ENCODE results near the gene LPP.

LPP gene

DNA sequence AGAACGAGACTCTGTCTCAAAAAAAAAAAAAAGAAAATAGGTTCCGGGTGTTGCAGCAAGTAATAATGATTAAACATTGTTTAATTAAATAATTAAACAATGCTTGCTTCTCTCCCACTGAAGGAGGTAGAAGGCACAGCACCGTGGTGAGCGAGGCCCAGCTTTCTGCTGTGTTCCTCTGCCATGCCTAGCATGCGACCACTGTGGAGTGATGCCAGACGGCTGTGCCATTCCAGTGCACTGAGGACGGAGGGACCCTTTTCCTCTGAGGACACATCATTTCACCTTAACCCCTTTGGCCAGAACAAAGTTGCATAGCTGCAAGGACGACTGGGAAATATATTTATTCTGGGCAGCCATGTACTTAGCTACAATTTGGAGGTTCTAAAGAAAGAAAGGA, 695.0 kb downstream of the LPP start:
- in situ Hi-C loops (cut with HindIII; ENCODE audit: low sequenced_read_pairs): no loop called here
- H3K4me3 ChIP-seq (ENCODE audit: low read depth, low read length): no peak overlapping the region
- TF ChIP-seq, protein P1, sequence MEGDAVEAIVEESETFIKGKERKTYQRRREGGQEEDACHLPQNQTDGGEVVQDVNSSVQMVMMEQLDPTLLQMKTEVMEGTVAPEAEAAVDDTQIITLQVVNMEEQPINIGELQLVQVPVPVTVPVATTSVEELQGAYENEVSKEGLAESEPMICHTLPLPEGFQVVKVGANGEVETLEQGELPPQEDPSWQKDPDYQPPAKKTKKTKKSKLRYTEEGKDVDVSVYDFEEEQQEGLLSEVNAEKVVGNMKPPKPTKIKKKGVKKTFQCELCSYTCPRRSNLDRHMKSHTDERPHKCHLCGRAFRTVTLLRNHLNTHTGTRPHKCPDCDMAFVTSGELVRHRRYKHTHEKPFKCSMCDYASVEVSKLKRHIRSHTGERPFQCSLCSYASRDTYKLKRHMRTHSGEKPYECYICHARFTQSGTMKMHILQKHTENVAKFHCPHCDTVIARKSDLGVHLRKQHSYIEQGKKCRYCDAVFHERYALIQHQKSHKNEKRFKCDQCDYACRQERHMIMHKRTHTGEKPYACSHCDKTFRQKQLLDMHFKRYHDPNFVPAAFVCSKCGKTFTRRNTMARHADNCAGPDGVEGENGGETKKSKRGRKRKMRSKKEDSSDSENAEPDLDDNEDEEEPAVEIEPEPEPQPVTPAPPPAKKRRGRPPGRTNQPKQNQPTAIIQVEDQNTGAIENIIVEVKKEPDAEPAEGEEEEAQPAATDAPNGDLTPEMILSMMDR (IDR thresholded peaks at IDR 0.05; ENCODE audit: low read depth, low read length, missing control alignments): no peak
- DNase-seq (ENCODE audit: low read depth): no peak

DNA sequence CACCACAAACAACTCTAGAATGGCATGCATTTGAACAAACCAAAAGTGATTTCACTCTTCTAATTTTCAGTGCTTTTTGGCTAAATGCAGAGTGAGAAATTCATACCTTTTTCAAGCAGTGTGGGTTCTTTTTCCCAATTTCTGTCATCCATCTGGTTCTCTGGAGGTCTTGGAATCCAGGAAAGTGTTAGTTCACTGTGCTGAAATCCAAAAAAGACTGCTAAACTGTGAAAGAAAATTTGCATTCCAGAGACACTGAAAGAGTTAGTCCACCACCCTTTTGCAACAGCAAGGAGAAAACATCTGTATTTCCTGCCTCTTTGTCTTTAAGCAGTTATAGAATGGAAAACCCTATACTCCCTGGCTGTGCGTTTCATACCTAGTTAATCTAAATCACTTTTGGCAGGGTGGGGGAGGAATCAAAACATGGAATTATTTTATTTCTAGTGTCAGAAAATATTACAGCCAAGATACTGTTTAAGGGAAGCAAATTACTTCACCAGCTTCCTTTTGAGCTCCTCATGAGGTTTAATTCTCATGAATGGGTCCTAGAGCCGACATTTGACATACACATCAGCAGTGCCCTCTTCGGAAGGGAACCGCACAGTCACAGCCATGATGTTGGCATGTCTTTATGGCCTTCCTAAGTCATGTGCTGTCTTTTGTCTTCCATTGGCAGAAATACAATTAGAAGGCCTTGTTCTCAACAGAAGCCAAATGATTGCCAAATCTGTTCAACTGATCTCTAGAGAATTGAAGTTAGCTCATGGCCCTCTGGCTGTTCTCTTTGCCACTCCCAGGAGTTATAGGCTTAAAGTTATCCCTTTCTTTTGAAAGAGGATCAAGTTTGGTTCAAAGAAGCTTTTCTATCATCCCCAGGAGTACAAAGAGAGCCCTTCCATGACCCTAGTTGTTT, 700.2 kb downstream of the LPP start:
- TF ChIP-seq, protein P1 (IDR thresholded peaks at IDR 0.05; ENCODE audit: low read depth, low read length, missing control alignments): no peak
- in situ Hi-C loops (cut with HindIII; ENCODE audit: low sequenced_read_pairs): no loop called here
- DNase-seq (ENCODE audit: low read depth): no peak
- no peak overlapping the region for H3K4me3 ChIP-seq (ENCODE audit: low read depth, low read length)

DNA sequence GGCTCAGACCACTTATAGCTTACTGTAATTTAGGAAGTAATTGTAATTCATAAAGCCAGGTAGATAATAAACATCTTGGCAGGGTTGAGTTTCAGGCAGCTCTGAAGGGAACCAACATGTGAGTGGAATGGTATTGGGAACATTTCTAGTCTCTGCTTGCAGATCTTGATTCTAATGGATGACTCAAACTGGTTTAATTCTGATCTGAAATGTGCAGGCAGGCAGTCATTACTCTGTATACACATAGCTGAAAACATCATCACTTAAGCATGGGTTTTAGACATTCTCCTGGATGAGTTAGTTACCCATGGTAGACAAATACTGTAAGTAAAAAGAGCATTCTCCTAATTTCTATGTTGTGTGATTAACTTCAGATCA, 700.8 kb downstream of the LPP start:
- in situ Hi-C loops (cut with HindIII; ENCODE audit: low sequenced_read_pairs): no loop called here
- DNase-seq (ENCODE audit: low read depth): no peak
- TF ChIP-seq, protein P1 (IDR thresholded peaks at IDR 0.05; ENCODE audit: low read depth, low read length, missing control alignments): no peak
- no peak overlapping the region for H3K4me3 ChIP-seq (ENCODE audit: low read depth, low read length)

DNA sequence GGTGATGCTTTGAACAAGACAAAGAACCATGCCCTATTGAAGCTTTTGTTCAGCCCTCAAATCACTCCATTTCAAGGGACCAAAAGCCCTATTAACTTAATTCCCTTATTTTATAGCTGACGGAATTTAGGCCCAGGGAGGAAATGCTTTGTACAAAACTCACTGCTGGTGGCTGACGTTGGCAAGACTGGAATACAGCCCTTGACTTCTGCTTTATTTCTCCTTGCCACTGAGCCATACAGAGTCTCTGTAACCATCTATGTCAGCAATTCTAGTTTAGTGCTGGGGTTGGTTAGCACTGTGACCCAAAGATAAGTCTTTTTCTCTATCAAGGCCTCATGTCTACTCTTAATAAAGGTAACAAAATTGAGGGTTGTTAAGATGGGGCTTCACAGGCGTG, 701.7 kb downstream of the LPP start:
- no peak overlapping the region for H3K4me3 ChIP-seq (ENCODE audit: low read depth, low read length)
- TF ChIP-seq, protein P1 (IDR thresholded peaks at IDR 0.05; ENCODE audit: low read depth, low read length, missing control alignments): no peak
- in situ Hi-C loops (cut with HindIII; ENCODE audit: low sequenced_read_pairs): no loop called here
- DNase-seq (ENCODE audit: low read depth): no peak

DNA sequence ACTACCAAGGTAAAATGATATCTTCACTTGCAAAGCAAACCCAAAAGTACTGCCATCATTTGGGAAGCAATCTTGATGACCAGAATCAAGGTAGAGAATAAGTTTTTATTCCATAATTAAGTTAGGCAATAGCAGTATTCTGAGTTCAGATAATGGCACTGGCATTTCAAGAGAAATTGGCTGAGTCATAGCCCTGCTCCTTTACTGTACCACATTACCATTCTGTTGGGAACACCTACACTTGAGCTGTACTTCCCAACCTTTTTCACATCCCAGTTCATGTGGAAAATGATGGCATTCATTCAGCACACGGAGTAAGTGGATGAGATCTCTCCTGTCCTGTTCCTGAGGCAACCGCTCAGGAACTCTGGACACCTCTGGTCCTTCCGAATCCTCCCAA, 706.2 kb downstream of the LPP start:
- DNase-seq (ENCODE audit: low read depth): no peak
- in situ Hi-C loops (cut with HindIII; ENCODE audit: low sequenced_read_pairs): no loop called here
- no peak overlapping the region for H3K4me3 ChIP-seq (ENCODE audit: low read depth, low read length)
- TF ChIP-seq, protein P1 (IDR thresholded peaks at IDR 0.05; ENCODE audit: low read depth, low read length, missing control alignments): no peak

DNA sequence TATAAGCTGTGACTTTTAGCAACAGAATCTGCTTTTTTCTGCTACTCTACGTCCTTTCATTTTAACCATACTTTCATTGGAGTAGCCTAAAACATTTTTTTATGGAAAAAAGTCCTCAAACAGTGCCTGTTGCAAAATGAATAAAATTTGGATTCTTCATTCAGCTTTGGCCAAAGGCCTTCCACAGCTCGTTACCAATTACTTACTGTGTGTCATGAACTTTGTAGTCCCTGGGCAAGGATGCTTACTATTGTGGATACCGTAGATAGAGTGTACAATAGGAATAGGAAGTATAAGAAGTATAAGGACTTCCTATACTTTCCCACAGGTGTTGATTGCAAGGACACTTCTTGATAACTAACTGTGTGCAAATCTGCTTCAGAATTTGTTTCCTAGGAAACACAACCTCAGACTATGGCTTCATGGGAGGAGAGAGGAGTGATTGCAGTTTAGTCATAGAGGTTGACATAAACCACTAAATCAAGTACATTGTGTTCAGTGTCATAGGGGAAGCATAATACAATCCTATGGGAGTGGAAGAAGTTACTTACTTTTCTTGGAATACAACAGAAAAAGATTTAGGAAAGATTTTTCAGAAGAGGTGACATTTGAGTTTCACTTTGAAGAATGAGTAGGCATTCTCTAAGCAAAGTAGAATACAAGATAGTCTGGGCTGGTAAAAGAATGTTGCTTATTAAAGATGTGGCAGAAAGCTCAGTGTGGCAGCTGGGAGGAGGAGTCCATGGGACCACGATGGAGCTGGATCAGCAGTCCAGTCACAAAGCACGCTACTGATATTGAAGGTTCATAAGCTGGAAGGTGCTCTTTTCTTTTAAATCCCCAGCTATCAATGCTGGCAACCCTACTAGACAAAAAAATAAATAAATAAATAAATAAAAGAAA, 708.1 kb downstream of the LPP start:
- DNase-seq (ENCODE audit: low read depth): no peak
- no peak overlapping the region for H3K4me3 ChIP-seq (ENCODE audit: low read depth, low read length)
- in situ Hi-C loops (cut with HindIII; ENCODE audit: low sequenced_read_pairs): no loop called here
- TF ChIP-seq, protein P1 (IDR thresholded peaks at IDR 0.05; ENCODE audit: low read depth, low read length, missing control alignments): no peak
